Measurements from ENCODE around the gene ERCC3. TPM values are rescaled to one million over a fixed set of nuclear protein-coding genes. Genes with fewer than 3 reads are reported as not detected.

ERCC3 gene
- total RNA-seq, 1 experiment from 2014 or later: 60.8 TPM

DNA sequence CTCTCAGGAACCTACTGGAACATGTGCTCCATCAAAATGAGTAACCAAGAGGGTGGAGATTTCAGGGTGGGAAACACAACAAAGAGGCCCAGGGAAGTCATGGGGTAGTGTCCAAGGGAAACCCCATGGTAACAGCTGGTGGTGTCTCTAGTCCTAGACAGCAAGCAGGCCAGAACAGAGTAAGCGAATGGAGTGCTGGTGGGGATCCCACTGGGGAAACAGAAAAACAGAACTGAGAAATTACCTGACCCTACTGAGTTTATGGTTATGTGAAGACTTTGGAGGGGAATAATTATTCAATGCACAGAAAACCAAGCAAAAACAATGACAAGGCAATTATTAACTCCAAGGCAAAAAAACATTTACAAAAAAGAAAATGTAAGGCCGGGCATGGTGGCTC is 16.9 kb downstream of the ERCC3 start:
- Histone ChIP-seq H3K23me2 (ENCODE audit: insufficient read length, low read depth, low read length, poor library complexity, severe bottlenecking) (no peaks in the 10 kb centered on the region), H2BK15ac (ENCODE audit: low read depth, low read length) (no peak overlapping the region), H3T11ph (ENCODE audit: low read length) (no peak overlapping the region), H2BK5ac (ENCODE audit: insufficient read length, low read length) (no peak overlapping the region), H3K4ac (ENCODE audit: low read depth, low read length) (no peak overlapping the region), H3K14ac (ENCODE audit: insufficient read depth, low read length) (no peak overlapping the region), H4K8ac (replicated peaks; ENCODE audit: insufficient read length, low read depth, low read length) (no peak overlapping the region), H3K56ac (ENCODE audit: insufficient read length, low read depth, low read length) (no peak overlapping the region), H2BK20ac (ENCODE audit: low read depth, low read length, poor library complexity, severe bottlenecking) (no peak overlapping the region), H3K27ac (ENCODE audit: insufficient read length, low read depth, low read length) (no peak overlapping the region), H2AFZ (ENCODE audit: low read length) (no peak overlapping the region), H3K9me3 (ENCODE audit: control insufficient read depth, low read depth, low read length) (no peaks in the 10 kb centered on the region), H3K27me3 (ENCODE audit: insufficient read depth, low read length) (no peaks in the 10 kb centered on the region), H4K20me1 (ENCODE audit: control insufficient read depth, insufficient read depth, insufficient read length) (no peaks in the 10 kb centered on the region), H3K79me1 (ENCODE audit: insufficient read depth, low read depth, low read length, poor library complexity, severe bottlenecking) (peaks cover 7% of the 10 kb centered on the region), H2AK5ac (ENCODE audit: insufficient read length, low read length) (no peak overlapping the region), H3K79me2 (ENCODE audit: insufficient read depth, low read length) (0 out of 2 replicates have a peak, but pooled peaks cover 3% of the 10 kb centered on the region), H2BK120ac (ENCODE audit: low read depth, low read length, poor library complexity, severe bottlenecking) (no peak overlapping the region), H3K4me2 (ENCODE audit: insufficient read depth, insufficient read length, low read length) (no peak overlapping the region), H3K23ac (ENCODE audit: insufficient read length, low read depth, low read length) (no peak overlapping the region), H3K9ac (ENCODE audit: extremely low read depth, insufficient read length, low read length) (no peak overlapping the region), H3K4me1 (ENCODE audit: insufficient read depth, low read length) (no peaks in the 10 kb centered on the region), H2BK12ac (ENCODE audit: insufficient read length, low read depth, low read length) (no peak overlapping the region), H3K18ac (ENCODE audit: insufficient read length, low read depth, low read length) (no peak overlapping the region), H4K5ac (ENCODE audit: insufficient read length, low read depth, low read length) (no peak overlapping the region), H4K91ac (ENCODE audit: insufficient read length, low read depth, low read length) (no peak overlapping the region)
- Mint-ChIP-seq H3K27ac (peak overlapping the region in 2 of 3 experiments; percentile 33 to 66; a peak in 1 of 7 replicates), H3K27me3 (ENCODE audit: low read depth) (no peaks in the 10 kb centered on the region), H3K4me3 (no peak overlapping the region), H3K36me3 (ENCODE audit: insufficient read depth in 1 of 3, low read depth in 3 of 3) (peaks cover 50 to 94% (median 92%) of the 10 kb centered on the region in 3 experiments), H3K4me1 (no peaks in the 10 kb centered on the region), H3K9me3 (no peaks in the 10 kb centered on the region)
- no peak for TF ChIP-seq CTCF (conservative IDR thresholded peaks at IDR 0.05)
- no peak for DNase-seq
- WGBS (ENCODE audit: extremely low coverage, insufficient read length, low lambda C conversion rate): no CpG with 5 or more reads among the region's 2 CpGs
